Osteoblast (primary cell): ENCODE measurements around the gene MFSD6. TPM values are rescaled to one million over a fixed set of nuclear protein-coding genes. Genes with fewer than 3 reads are reported as not detected.
"Not testable (repeated sequence)": the region's sequence is repeated elsewhere in the genome, so short reads cannot be mapped to it uniquely, and the experiment has no call there.

Experiments
- DNase-seq: peaks from one replicate; pipeline ENCODE4 v3.0.0; 2011; ENCODE audit warnings: low spot score, mixed read lengths; ENCODE audit not compliant: insufficient read length; ENCODE audit errors: missing footprints
- H2AFZ ChIP-seq: 2 replicates; pipeline ENCODE4 v1.6.0; 2011; ENCODE audit warnings: mild to moderate bottlenecking, low read length
- H3K27ac ChIP-seq: 2 replicates; pipeline ENCODE4 v1.5.1; 2011; ENCODE audit warnings: mild to moderate bottlenecking, low read depth, low read length, moderate library complexity
- H3K27me3 ChIP-seq: 2 replicates; pipeline ENCODE4 v1.6.0; 2012; ENCODE audit warnings: mild to moderate bottlenecking, control low read depth, inconsistent platforms, low read length, moderate library complexity; ENCODE audit not compliant: insufficient read depth
- H3K36me3 ChIP-seq: 2 replicates; pipeline ENCODE4 v1.5.1; 2011; ENCODE audit warnings: mild to moderate bottlenecking, low read length, control low read depth, moderate library complexity; ENCODE audit not compliant: insufficient read depth
- H3K4me1 ChIP-seq: 2 replicates; pipeline ENCODE4 v1.5.1; 2011; ENCODE audit warnings: mild to moderate bottlenecking, low read length, control low read depth, moderate library complexity; ENCODE audit not compliant: insufficient read depth
- H3K4me2 ChIP-seq: 2 replicates; pipeline ENCODE4 v1.6.0; 2011; ENCODE audit warnings: mild to moderate bottlenecking, low read length; ENCODE audit not compliant: insufficient read depth
- H3K4me3 ChIP-seq: fragments of 200-600 bp; sonication (generic); 3 replicates; pipeline ENCODE4 v1.5.1; 2012; ENCODE audit warnings: mild to moderate bottlenecking, low read length, inconsistent platforms; ENCODE audit not compliant: insufficient read depth
- H3K79me2 ChIP-seq: 2 replicates; pipeline ENCODE4 v1.6.0; 2012; ENCODE audit warnings: mild to moderate bottlenecking, low read length, control low read depth, inconsistent platforms; ENCODE audit not compliant: insufficient read depth
- H3K9me3 ChIP-seq: 2 replicates; pipeline ENCODE4 v1.5.1; 2011; ENCODE audit warnings: low read depth, low read length, control low read depth
- H4K20me1 ChIP-seq: 2 replicates; pipeline ENCODE4 v1.6.0; 2012; ENCODE audit warnings: mild to moderate bottlenecking, low read length, control low read depth; ENCODE audit not compliant: insufficient read depth
- CTCF ChIP-seq: IDR thresholded peaks from 2 replicates; pipeline ENCODE4 v1.5.1; 2011; ENCODE audit warnings: mild to moderate bottlenecking, low read depth, low read length, moderate library complexity; ENCODE audit errors: extremely low read depth
- total RNA-seq: library from RNA; depleted of rRNA; stranded (reverse); fragments of >200 nt; gene quantifications from 2 replicates; pipeline ENCODE4 v1.2.3, GENCODE V29; 2012

MFSD6 gene
- total RNA-seq, 1 donor: 11.2 TPM

GRCh38 chr2:190506666-190507065 is 98.5 kb downstream of the MFSD6 start:
- H3K4me1 ChIP-seq: no peaks in the 10 kb centered on the region
- H4K20me1 ChIP-seq: no peaks in the 10 kb centered on the region
- no peaks in the 10 kb centered on the region for H3K27me3 ChIP-seq
- H3K36me3 ChIP-seq: no peaks in the 10 kb centered on the region
- TF ChIP-seq CTCF: no peak
- no peak overlapping the region for H3K4me2 ChIP-seq
- no peaks in the 10 kb centered on the region for H3K79me2 ChIP-seq
- no peak overlapping the region for H3K4me3 ChIP-seq
- no peaks in the 10 kb centered on the region for H3K9me3 ChIP-seq
- DNase-seq: no peak
- H2AFZ ChIP-seq: no peak overlapping the region
- no peak overlapping the region for H3K27ac ChIP-seq

- Histone ChIP-seq H3K36me3 (no peaks in the 10 kb centered on the region), H4K20me1 (no peaks in the 10 kb centered on the region), H2AFZ (no peak overlapping the region), H3K4me1 (no peaks in the 10 kb centered on the region), H3K27ac (no peak overlapping the region), H3K9me3 (no peaks in the 10 kb centered on the region), H3K27me3 (no peaks in the 10 kb centered on the region), H3K4me3 (no peak overlapping the region), H3K79me2 (no peaks in the 10 kb centered on the region), H3K4me2 (no peak overlapping the region)
- no peak for DNase-seq
- no peak for TF ChIP-seq CTCF
Measured at GRCh38 chr2:190507135-190507534, 99.0 kb downstream of the MFSD6 start.

GRCh38 chr2:190509895-190510294 is 101.7 kb downstream of the MFSD6 start:
- not testable (repeated sequence) for H2AFZ ChIP-seq, H3K36me3 ChIP-seq, H3K9me3 ChIP-seq, H3K4me2 ChIP-seq, H3K4me1 ChIP-seq, H3K27me3 ChIP-seq, DNase-seq, H4K20me1 ChIP-seq, H3K27ac ChIP-seq, H3K4me3 ChIP-seq, H3K79me2 ChIP-seq

GRCh38 chr2:190511104-190511503 is 102.9 kb downstream of the MFSD6 start:
- peak; percentile 52 for TF ChIP-seq CTCF
- peak; percentile 66 for DNase-seq
- H3K4me2 ChIP-seq: no peak overlapping the region

More at GRCh38 chr2:190511104-190511503, 102.9 kb downstream of the MFSD6 start:
- Histone ChIP-seq H3K9me3 (no peaks in the 10 kb centered on the region), H4K20me1 (no peaks in the 10 kb centered on the region), H3K4me1 (no peaks in the 10 kb centered on the region), H3K27ac (no peak overlapping the region), H3K79me2 (no peaks in the 10 kb centered on the region), H3K36me3 (peaks cover 3% of the 10 kb centered on the region), H2AFZ (no peak overlapping the region), H3K27me3 (no peaks in the 10 kb centered on the region), H3K4me3 (no peak overlapping the region)
